SHP77 treated with DMSO at 0.1 percent for 48 hours (cell line): ENCODE data around the gene APOL4.
"Not testable (repeated sequence)": the region's sequence is repeated elsewhere in the genome, so short reads cannot be mapped to it uniquely, and the experiment has no call there.

Experiments
- DNase-seq: peaks from one replicate; lab custom pipeline; 2025; lab: John Stamatoyannopoulos, UW

Gene APOL4

GRCh38 chr22:36201630-36202319, at the start of gene APOL4:
APOL4 (minus strand) TSS chr22:36201809; CDS start chr22:36201734, 75 bp downstream.
- peak; percentile 55 for DNase-seq

- DNase-seq: not testable (repeated sequence)
Measured at GRCh38 chr22:36250292-36250960, 48.8 kb upstream of the APOL4 start.

GRCh38 chr22:36249160-36249559, 47.6 kb upstream of the APOL4 start:
- no peak for DNase-seq

- DNase-seq: no peak
Measured at GRCh38 chr22:36247955-36248354, 46.3 kb upstream of the APOL4 start.

GRCh38 chr22:36246718-36247117, 45.1 kb upstream of the APOL4 start:
- DNase-seq: no peak

- DNase-seq: no peak
Measured at GRCh38 chr22:36245805-36246356, 44.3 kb upstream of the APOL4 start.

GRCh38 chr22:36244522-36245391, 43.1 kb upstream of the APOL4 start:
- DNase-seq: no peak

- no peak for DNase-seq
Measured at GRCh38 chr22:36243986-36244385, 42.4 kb upstream of the APOL4 start.

- DNase-seq: peak; percentile 93
Measured at GRCh38 chr22:36239401-36240171, 38.0 kb upstream of the APOL4 start, which contains the start of gene APOL2. APOL2 (minus strand) TSS chr22:36239527; CDS start chr22:36233162, 6,365 bp downstream.

GRCh38 chr22:36239150-36239400, 37.5 kb upstream of the APOL4 start:
- DNase-seq: no peak

- no peak for DNase-seq
Measured at GRCh38 chr22:36238373-36239149, 37.0 kb upstream of the APOL4 start.

GRCh38 chr22:36237462-36238372, 36.1 kb upstream of the APOL4 start:
- DNase-seq: no peak

- DNase-seq: no peak
Measured at GRCh38 chr22:36236388-36237319, 35.0 kb upstream of the APOL4 start.

GRCh38 chr22:36235585-36235984, 34.0 kb upstream of the APOL4 start:
- DNase-seq: no peak

- no peak for DNase-seq
Measured at GRCh38 chr22:36234919-36235318, 33.3 kb upstream of the APOL4 start.

- no peak for DNase-seq
Measured at GRCh38 chr22:36234213-36234612, 32.6 kb upstream of the APOL4 start.

GRCh38 chr22:36233796-36234195, 32.2 kb upstream of the APOL4 start:
- no peak for DNase-seq

- no peak for DNase-seq
Measured at GRCh38 chr22:36232715-36233401, 31.2 kb upstream of the APOL4 start.
